GM19239 (cell line): ENCODE measurements around the gene FGGY.
A peak's percentile ranks its signal among the peaks of the same experiment; 100 is the strongest.
"Not testable (repeated sequence)": the region's sequence is repeated elsewhere in the genome, so short reads cannot be mapped to it uniquely, and the experiment has no call there.

Experiments
- DNase-seq: peaks from one replicate; pipeline ENCODE4 v3.0.0; 2011; ENCODE audit warnings: low spot score; ENCODE audit not compliant: insufficient read length
- FAIRE-seq: peaks from 2 replicates; lab custom pipeline; 2011; peaks lifted over from hg19 to GRCh38; lab: Jason Lieb, UNC

The FGGY gene

DNA sequence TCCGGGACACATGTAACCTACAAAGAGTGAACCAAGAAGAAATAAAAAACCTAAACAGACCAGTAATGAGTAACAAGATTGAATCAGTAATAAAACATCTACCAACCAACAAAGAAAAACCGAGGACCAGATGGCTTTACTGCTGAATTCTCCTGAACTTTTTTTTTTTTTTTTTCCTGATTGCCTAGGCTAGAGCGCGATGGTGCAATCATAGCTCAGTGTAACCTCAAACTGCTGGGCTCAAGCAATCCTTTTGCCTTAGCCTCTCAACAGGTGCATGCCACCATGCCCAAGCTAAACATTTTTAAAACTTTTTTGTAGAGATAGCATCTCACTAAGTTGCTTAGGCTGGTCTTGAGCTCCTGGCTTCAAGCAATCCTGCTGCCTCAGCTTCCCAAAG, 11.2 kb upstream of the FGGY start:
- DNase-seq: no peak
- FAIRE-seq: no peak

GRCh38 chr1:59288046-59288445, 8.8 kb upstream of the FGGY start:
- FAIRE-seq (no peak), DNase-seq (no peak)

DNA sequence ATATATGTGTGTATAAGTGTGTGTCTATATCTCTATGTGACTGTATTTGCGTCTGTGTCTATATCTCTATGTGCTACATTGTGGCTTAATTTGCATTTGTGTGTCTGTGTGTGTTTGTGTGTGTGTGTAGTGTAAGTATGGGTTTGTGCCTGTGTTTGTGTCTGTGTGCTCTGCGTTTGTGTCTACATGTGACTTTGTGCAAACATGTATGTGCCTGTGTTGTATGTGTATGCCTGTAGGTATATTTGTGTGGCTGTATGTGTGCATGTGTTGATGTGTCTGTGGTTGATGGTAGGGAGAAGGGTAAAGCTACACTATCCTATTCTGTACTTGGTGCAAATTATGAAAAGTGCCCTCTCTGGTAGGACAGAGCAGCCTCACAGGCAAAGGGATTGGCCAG, 7.3 kb upstream of the FGGY start:
- no peak for DNase-seq
- no peak for FAIRE-seq

DNA sequence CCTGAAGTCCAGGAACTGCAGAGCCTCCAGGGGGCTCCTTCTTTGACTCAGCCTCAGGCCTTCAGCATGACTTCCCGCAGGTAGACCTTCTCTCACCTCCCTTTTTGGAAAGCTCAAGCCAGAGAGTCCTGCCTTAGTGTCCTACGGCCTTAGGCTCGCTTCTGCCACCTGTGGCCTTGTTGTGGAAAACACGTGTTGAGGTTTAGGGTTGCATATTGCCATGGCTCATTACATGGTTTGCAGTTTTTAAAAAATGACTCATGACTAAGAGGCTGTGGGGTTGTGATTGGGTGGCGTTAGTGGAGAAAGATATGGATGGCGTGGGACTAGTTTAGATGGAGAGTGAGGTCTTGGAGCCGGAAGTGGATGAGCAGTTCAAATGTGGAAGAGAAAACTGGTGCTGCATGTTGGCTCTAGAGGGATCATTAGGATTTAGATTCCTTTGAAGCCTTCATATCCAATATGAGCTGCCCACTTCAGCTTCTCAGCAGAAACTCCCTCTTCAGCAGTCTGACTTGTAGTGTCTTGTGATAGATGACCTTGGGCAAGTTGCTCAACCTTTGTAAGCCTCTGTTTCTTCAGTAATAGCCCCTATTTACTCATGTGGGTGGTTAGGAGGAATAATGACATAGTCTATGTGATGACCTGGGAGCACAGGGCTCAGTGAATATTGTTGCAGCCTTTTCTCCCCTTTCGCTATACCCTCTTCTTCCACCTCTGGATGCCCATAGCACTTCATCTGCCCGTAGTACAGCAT, 6.5 kb upstream of the FGGY start:
- FAIRE-seq (peak; percentile 85), DNase-seq (peak; percentile 40)

DNA sequence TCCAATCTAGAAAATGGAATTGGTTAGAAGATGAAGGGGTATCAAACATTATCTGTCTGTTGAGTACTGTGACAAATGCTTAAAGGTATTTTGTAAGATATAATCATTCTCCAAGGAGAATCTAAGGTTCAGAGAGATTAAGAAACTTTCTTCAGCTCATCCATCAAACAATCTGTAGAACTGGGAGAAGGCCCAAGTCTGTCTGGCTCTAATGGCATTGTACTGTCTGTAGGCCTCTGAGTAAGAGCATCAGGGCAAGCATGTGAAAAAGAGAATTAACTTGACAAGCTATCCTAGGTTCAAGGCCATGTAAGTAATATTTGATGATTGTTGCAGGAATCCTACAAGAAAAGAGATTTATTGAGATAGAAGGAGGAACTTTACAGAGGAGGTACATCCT, 5.3 kb upstream of the FGGY start:
- FAIRE-seq (no peak), DNase-seq (no peak)

DNA sequence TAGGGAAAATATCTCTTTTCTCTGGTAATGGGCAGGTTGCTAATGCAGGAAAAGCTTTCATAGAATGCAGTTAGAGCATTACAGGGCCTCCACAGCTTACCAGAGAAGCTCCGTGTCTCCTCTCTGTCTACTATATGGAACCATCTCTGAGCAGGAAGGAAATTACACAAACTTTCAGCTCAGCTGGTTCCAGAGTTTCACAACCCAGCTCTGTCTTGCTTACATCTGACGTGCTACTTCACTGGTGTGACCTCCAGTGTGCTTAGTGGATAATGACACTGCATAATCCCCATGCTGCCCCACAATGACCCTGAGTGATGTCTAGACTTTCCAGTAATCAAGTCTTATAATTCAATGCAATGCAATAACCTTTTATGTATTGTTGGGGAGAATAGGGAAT, 4.3 kb upstream of the FGGY start:
- DNase-seq: peak; percentile 36
- FAIRE-seq: peak; percentile 91

GRCh38 chr1:59293206-59293605, 3.7 kb upstream of the FGGY start:
- DNase-seq: no peak
- FAIRE-seq: no peak

DNA sequence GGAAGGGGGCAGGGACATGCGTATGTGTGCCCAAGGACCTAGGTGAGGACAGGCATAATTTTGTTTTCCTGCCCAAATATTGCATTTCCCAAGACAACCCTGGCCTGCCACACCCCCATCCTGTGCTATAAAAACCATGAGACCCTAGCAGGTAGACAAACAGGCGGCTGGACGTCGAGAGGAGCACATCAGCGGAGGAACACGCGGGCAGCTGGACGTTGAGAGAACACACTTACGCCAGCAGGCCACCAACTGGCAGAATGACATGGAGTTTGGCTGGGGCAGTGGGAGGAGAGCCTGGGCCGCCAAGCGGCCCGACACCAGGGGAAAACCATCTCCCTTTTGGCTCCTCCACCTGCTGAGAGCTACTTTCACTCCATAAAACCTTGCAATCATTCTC, 3.0 kb upstream of the FGGY start:
- FAIRE-seq (no peak), DNase-seq (no peak)

DNA sequence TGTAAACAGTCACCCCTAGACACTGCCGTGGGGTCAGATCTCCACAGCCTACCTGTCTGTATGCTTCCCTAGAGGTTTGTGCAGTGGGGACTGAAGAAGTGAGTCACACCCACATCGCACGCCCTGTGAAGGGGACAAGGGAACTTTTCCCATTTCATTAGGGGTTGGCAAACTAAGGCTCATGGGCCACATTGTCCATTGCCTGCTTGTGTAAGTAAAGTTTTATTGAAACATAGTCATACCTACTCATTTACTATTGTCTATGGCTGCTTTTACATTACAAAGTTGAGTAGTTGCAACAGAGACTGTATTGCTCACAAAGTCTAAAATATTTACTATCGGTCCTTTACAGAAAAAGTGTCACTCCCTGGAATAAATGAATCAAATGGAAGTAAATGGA, 2.5 kb upstream of the FGGY start:
- FAIRE-seq: no peak
- DNase-seq: no peak

- DNase-seq: no peak
- FAIRE-seq: no peak
These were observed 1.3 kb upstream of the FGGY start for GRCh38 chr1:59295618-59296017.

DNA sequence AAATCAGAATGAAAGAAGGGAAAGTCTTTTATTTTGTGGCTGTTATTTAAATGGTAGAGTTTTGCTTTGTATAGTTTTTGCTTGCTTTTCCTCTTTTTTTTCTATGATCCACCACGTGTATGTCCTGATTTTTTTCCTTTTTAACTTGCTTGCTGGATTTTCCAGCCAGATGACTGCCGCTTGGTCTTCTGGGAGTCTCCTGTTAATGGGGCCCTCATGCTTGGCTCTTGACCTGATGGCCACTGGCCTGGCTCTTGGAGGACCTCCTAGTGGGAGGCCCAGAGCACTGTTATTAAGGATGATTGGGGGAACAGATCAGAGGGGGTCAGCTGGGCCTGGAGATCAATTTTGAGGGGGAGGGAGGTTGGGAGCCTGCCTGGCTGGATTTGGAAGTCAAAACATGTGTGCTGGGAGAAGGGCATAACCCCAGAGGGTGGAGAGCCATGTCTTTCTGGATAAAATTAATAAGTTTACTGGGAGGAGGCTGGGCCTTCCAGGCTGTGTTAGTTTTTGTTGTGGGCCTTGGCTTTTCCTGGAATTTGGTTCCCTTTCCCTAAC, 1.2 kb downstream of the FGGY start:
- FAIRE-seq: peak; percentile 83
- no peak for DNase-seq

DNA sequence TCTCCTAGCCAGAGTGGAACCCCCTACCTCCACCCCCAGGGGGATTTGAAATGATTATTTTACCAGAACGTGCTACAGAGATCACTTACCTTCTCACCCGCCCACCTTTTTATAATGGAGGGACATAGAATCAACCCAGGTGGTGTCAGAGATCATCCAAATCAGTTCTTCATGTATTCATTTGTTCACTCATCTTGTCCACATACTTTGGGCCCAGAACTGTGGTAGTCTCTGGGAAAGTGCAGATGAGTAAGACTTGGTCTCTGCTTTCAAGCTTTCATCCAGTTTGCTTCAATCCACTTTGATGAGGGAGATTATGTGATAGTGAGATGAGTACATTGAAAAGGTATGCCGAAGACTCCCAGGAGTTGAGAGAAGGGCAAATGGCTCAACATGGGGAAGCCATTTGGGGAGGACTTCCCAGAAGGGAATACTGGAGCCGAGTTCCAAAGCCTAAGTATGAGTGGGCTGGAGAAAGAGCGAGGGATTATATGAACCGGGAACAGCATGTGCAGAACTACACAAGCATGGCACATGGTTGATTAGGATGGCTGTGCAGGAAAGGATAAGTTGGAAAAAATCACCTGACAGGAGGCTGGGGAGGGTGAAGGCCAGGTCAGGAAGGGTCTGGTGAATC, 1.9 kb downstream of the FGGY start:
- DNase-seq (no peak), FAIRE-seq (no peak)

- not testable (repeated sequence) for DNase-seq, FAIRE-seq
These were observed 2.8 kb downstream of the FGGY start for GRCh38 chr1:59299670-59300069.

GRCh38 chr1:59302297-59302696, 5.4 kb downstream of the FGGY start:
- FAIRE-seq (no peak), DNase-seq (no peak)

GRCh38 chr1:59302871-59303270, 6.0 kb downstream of the FGGY start:
- FAIRE-seq (no peak), DNase-seq (no peak)

- FAIRE-seq: no peak
- no peak for DNase-seq
These were observed 8.3 kb downstream of the FGGY start for GRCh38 chr1:59305188-59305587.

DNA sequence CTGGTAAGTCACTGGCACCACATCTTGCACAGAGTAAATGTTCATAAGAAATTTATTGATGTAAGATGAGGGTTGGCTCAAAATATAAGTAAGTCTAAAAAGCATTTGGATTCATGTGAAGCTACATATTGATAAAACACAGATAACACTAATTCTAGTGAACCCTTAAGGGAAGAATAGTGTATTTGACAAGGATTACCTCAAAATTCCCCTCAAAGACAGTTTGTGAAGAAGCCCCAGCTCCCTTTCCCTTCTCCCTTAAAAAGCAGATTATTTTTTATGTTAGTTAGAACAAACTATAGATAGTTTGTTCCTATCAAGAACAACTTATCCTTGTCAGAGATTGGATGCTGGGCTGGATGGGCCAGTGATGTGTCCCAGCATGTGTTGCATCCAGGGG, 10.7 kb downstream of the FGGY start:
- FAIRE-seq: no peak
- no peak for DNase-seq

DNA sequence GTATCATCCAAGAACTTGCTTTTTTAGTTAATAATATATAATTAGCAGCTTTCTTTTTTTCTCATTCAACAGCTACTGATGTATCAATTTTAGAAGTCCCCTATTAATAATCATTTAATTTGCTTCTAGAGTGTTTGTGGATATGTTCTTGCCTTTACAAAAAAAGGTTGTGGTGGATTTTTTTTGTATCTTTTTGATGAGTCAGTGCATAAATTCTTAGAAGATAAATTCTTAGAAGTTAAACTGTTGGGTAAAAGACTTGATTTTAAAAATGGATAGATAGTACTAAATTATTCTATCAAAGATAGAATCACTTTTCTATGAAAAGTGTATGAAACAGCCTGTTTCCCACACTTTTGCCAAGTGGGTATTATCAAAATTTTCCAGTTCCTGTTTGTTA, 11.9 kb downstream of the FGGY start:
- no peak for DNase-seq

GRCh38 chr1:59309392-59309791, 12.5 kb downstream of the FGGY start:
- no peak for DNase-seq

More for the DNA sequence above, 11.9 kb downstream of the FGGY start:
- FAIRE-seq: no peak

DNA sequence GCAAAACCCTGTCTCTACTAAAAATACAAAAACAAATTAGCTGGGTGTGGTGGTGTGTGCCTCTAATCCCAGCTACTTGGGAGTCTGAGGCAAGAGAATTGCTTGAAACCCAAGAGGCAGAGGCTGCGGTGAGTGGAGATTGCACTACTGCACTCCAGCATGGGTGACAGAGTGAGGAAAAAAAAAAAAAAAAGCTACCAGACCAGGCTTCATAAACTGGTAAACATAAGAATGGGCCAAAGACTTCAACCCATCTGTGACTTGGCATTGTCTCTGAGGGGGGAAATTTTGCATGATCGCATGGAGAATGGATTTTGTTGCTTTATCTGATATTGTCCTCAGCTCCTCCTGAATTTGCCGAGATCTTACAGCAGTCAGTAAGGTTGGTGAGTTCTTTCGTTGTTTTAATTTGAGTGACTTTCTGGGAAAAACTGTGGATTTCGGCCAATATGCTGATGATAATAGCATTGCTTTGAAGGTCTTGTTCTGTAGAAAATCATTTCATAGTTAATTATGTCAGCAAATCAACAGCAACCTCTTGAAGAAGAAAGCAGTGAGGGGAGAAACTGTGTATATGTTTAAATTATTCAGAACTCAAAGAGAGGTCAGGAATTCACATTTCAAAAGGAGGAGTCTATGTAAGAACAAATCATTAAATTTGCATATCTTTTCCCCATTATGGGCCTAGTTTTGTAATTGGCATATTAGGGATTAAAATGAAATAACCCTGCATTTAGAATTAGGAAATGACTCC, 13.1 kb downstream of the FGGY start:
- no peak for FAIRE-seq

More at GRCh38 chr1:59309392-59309791, 12.5 kb downstream of the FGGY start:
- no peak for FAIRE-seq

More for the DNA sequence above, 13.1 kb downstream of the FGGY start:
- DNase-seq: no peak
